Measurements from ENCODE around the gene KBTBD6. TPM values are rescaled to one million over a fixed set of nuclear protein-coding genes. Genes with fewer than 3 reads are reported as not detected.

Gene KBTBD6
- polyA plus RNA-seq, 1 of the 3 experiments (the other 2 are of a cell fraction): 1.9 TPM

DNA sequence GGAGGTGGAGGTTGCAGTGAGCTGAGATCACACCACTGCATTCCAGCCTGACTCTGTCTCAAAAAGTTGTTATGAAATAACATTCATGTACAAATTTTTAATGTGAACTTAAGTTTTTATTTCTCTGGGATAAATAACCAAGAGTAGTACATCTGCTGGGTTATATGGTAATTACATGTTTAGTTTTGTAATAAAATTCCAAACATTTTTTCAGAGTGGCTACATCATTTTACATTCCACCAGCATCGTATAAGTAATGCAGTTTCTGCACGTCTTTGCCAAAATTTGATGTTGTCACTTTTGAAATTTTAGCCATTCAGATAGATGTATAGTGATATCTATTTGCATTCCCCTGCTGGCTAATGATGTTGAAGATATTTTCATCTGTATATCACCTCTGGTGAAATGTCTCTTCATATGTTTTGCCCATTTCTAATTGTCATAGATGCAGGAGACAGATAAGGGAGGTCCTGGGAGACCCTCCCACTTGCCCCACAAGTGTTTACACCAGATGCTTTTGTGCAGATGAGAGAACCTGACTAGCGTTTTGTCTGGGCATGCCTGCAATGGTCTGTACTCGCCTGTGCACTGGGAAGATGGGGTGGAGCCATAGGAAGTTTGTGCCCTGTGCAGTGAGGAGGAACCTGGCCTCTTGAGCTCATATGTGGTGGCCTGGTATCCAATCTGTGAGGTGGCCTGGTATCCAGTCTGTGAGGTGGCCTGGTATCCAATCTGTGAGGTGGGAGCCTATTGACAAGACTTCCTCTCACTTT is 12.7 kb upstream of the KBTBD6 start:
- TF ChIP-seq SIN3A (IDR thresholded peaks at IDR 0.05; ENCODE audit: borderline replicate concordance, low read depth, low read length) (no peak), TAF1 (IDR thresholded peaks at IDR 0.05; ENCODE audit: borderline replicate concordance, low read depth, low read length) (no peak), ELF1 (IDR thresholded peaks at IDR 0.05) (no peak), MEF2A (IDR thresholded peaks at IDR 0.05; ENCODE audit: borderline replicate concordance, low read depth) (no peak), FOXJ3 (CRISPR knock-in tag; IDR thresholded peaks at IDR 0.05) (no peak), EZH2phosphoT487 (IDR thresholded peaks at IDR 0.05; ENCODE audit: borderline replicate concordance, low read depth) (no peak), RFX5 (IDR thresholded peaks at IDR 0.05; ENCODE audit: low read length) (no peak), GABPA (IDR thresholded peaks at IDR 0.05; ENCODE audit: low read depth) (no peak), YY1 (IDR thresholded peaks at IDR 0.05; ENCODE audit: low read depth) (no peak), CHD2 (IDR thresholded peaks at IDR 0.05; ENCODE audit: low read length, partially characterized antibody) (no peak), RXRA (IDR thresholded peaks at IDR 0.05; ENCODE audit: borderline replicate concordance, low read depth) (no peak), SMC3 (IDR thresholded peaks at IDR 0.05; ENCODE audit: low read depth, low read length) (no peak), JUND (IDR thresholded peaks at IDR 0.05) (no peak), FOXM1 (IDR thresholded peaks at IDR 0.05; ENCODE audit: low read depth) (no peak), EP300 (IDR thresholded peaks at IDR 0.05; ENCODE audit: borderline replicate concordance in 1 of 2, low read depth in 1 of 2, low read length in 1 of 2) (no peak), TCF12 (IDR thresholded peaks at IDR 0.05) (no peak)
- TF ChIP-seq, protein P1, sequence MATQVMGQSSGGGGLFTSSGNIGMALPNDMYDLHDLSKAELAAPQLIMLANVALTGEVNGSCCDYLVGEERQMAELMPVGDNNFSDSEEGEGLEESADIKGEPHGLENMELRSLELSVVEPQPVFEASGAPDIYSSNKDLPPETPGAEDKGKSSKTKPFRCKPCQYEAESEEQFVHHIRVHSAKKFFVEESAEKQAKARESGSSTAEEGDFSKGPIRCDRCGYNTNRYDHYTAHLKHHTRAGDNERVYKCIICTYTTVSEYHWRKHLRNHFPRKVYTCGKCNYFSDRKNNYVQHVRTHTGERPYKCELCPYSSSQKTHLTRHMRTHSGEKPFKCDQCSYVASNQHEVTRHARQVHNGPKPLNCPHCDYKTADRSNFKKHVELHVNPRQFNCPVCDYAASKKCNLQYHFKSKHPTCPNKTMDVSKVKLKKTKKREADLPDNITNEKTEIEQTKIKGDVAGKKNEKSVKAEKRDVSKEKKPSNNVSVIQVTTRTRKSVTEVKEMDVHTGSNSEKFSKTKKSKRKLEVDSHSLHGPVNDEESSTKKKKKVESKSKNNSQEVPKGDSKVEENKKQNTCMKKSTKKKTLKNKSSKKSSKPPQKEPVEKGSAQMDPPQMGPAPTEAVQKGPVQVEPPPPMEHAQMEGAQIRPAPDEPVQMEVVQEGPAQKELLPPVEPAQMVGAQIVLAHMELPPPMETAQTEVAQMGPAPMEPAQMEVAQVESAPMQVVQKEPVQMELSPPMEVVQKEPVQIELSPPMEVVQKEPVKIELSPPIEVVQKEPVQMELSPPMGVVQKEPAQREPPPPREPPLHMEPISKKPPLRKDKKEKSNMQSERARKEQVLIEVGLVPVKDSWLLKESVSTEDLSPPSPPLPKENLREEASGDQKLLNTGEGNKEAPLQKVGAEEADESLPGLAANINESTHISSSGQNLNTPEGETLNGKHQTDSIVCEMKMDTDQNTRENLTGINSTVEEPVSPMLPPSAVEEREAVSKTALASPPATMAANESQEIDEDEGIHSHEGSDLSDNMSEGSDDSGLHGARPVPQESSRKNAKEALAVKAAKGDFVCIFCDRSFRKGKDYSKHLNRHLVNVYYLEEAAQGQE (IDR thresholded peaks at IDR 0.05; ENCODE audit: low read depth, low read length): no peak
- TF ChIP-seq, protein P2, sequence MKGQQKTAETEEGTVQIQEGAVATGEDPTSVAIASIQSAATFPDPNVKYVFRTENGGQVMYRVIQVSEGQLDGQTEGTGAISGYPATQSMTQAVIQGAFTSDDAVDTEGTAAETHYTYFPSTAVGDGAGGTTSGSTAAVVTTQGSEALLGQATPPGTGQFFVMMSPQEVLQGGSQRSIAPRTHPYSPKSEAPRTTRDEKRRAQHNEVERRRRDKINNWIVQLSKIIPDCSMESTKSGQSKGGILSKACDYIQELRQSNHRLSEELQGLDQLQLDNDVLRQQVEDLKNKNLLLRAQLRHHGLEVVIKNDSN (IDR thresholded peaks at IDR 0.05; ENCODE audit: borderline replicate concordance, low read depth): no peak
- TF ChIP-seq, protein P3, sequence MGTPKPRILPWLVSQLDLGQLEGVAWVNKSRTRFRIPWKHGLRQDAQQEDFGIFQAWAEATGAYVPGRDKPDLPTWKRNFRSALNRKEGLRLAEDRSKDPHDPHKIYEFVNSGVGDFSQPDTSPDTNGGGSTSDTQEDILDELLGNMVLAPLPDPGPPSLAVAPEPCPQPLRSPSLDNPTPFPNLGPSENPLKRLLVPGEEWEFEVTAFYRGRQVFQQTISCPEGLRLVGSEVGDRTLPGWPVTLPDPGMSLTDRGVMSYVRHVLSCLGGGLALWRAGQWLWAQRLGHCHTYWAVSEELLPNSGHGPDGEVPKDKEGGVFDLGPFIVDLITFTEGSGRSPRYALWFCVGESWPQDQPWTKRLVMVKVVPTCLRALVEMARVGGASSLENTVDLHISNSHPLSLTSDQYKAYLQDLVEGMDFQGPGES (IDR thresholded peaks at IDR 0.05; ENCODE audit: low read depth, low read length): no peak
- TF ChIP-seq, protein P4, sequence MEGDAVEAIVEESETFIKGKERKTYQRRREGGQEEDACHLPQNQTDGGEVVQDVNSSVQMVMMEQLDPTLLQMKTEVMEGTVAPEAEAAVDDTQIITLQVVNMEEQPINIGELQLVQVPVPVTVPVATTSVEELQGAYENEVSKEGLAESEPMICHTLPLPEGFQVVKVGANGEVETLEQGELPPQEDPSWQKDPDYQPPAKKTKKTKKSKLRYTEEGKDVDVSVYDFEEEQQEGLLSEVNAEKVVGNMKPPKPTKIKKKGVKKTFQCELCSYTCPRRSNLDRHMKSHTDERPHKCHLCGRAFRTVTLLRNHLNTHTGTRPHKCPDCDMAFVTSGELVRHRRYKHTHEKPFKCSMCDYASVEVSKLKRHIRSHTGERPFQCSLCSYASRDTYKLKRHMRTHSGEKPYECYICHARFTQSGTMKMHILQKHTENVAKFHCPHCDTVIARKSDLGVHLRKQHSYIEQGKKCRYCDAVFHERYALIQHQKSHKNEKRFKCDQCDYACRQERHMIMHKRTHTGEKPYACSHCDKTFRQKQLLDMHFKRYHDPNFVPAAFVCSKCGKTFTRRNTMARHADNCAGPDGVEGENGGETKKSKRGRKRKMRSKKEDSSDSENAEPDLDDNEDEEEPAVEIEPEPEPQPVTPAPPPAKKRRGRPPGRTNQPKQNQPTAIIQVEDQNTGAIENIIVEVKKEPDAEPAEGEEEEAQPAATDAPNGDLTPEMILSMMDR (IDR thresholded peaks at IDR 0.05): no peak
- Histone ChIP-seq H3K9me3 (peaks cover under 1% of the 10 kb centered on the region; the same call in 1 of the 2 replicates), H3K4me3 (ENCODE audit: low read depth in 2 of 2, low read length in 1 of 2) (no peak overlapping the region), H3K9me2 (no peaks in the 10 kb centered on the region), H3K27me3 (ENCODE audit: insufficient read depth) (no peaks in the 10 kb centered on the region), H3F3A (replicated peaks; ENCODE audit: insufficient read depth) (peaks cover 3% of the 10 kb centered on the region), H3K79me2 (ENCODE audit: insufficient read depth) (no peaks in the 10 kb centered on the region), H4K20me1 (ENCODE audit: insufficient read depth) (no peaks in the 10 kb centered on the region), H3K9ac (no peak overlapping the region), H3K4me1 (ENCODE audit: control insufficient read depth in 1 of 2, insufficient read depth in 2 of 2, low read depth in 1 of 2, low read length in 1 of 2) (no peaks in the 10 kb centered on the region), H3K36me3 (replicated peaks in 1 of 2; ENCODE audit: control insufficient read depth in 1 of 2, insufficient read depth in 2 of 2, low read length in 1 of 2) (no peaks in the 10 kb centered on the region), H3K27ac (ENCODE audit: low read depth in 2 of 2, low read length in 1 of 2) (no peak overlapping the region), H3K4me2 (no peak overlapping the region), H2AFZ (ENCODE audit: low read depth) (no peak overlapping the region)
- WGBS (ENCODE audit: low lambda C conversion rate): 44% methylated on average over 4 of the region's 4 CpGs
- no peak for DNase-seq
- ChIA-PET CTCF (interaction anchor here (0.6 kb wide), 1 partner anchor 77 kb away, joined by 3 read pairs; no protein-coding TSS in a partner anchor), POLR2A (no interaction called here)
